ENCODE measurements around the gene EP400. TPM values are rescaled to one million over a fixed set of nuclear protein-coding genes. Genes with fewer than 3 reads are reported as not detected.

EP400 gene
- total and polyA plus RNA-seq, 9 of the 15 experiments (the other 6 are each of a cell fraction or from before 2014, with no cell fraction given), result 4.5 to 58.0 (median 7.0) TPM

GRCh38 chr12:132076711-132077110, 127.0 kb downstream of the EP400 start:
- peaks cover 0 to 5% of the 10 kb centered on the region in 2 experiments; a peak in 1 of 5 replicates for H3K4me1 ChIP-seq (replicated peaks in 1 of 2; ENCODE audit: control insufficient read depth in 2 of 2, insufficient read depth in 2 of 2, low read length in 2 of 2)
- FAIRE-seq, result no peak
- H2AFZ ChIP-seq (ENCODE audit: low read depth, low read length), result no peak overlapping the region
- H3K9me1 ChIP-seq (ENCODE audit: control insufficient read depth, insufficient read depth, low read length), result peaks cover 2% of the 10 kb centered on the region
- CTCF ChIA-PET (ENCODE audit: low intra/inter-chr PET ratio), result no interaction called here
- no peaks in the 10 kb centered on the region for H3K79me2 ChIP-seq (ENCODE audit: control insufficient read depth, insufficient read depth, low read length)
- no peak for ATAC-seq
- in situ Hi-C loops (cut with MboI), result no loop called here
- no peak overlapping the region for H3K4me2 ChIP-seq (ENCODE audit: insufficient read depth, low read length)
- POLR2A ChIA-PET, result no interaction called here
- no peak overlapping the region for H3K9ac ChIP-seq (ENCODE audit: insufficient read depth in 1 of 2, low read depth in 2 of 2, low read length in 2 of 2)
- TF ChIP-seq NEUROD1 (IDR thresholded peaks at IDR 0.05; ENCODE audit: borderline replicate concordance, low read depth, low read length, partially characterized antibody), result no peak
- TF ChIP-seq FOXP1 (CRISPR knock-in tag; IDR thresholded peaks at IDR 0.05), result no peak
- TF ChIP-seq CHCHD3 (CRISPR knock-in tag; IDR thresholded peaks at IDR 0.05), result no peak
- TF ChIP-seq RAD51 (IDR thresholded peaks at IDR 0.05; ENCODE audit: borderline replicate concordance, low read depth), result no peak
- no peak for TF ChIP-seq SOX6 (IDR thresholded peaks at IDR 0.05)
- no peak for TF ChIP-seq ZKSCAN8 (CRISPR knock-in tag; IDR thresholded peaks at IDR 0.05)
- no peak for TF ChIP-seq CXXC5 (CRISPR knock-in tag; IDR thresholded peaks at IDR 0.05)
- no peak for TF ChIP-seq ZNF695 (CRISPR knock-in tag; IDR thresholded peaks at IDR 0.05)
- no peak for TF ChIP-seq MXD1 (CRISPR knock-in tag; IDR thresholded peaks at IDR 0.05; ENCODE audit: borderline replicate concordance, poor library complexity, severe bottlenecking)
- TF ChIP-seq ZNF316 (IDR thresholded peaks at IDR 0.05), result no peak
- BruUV-seq (replicated peaks), result no TSS peak
- peaks cover 69% of the 10 kb centered on the region; the same call in 2 of the 3 replicates for H3K36me3 ChIP-seq (ENCODE audit: control insufficient read depth, insufficient read depth, low read length)
- intact Hi-C loops (cut with micrococcal nuclease), result no loop called here
- no peaks in the 10 kb centered on the region for H3K9me3 ChIP-seq (replicated peaks; ENCODE audit: control insufficient read depth, insufficient read depth, low read depth, low read length)
- H3K4me3 ChIP-seq, result no peak overlapping the region
- H3K27ac ChIP-seq (ENCODE audit: extremely low read depth, low read depth, low read length), result no peak overlapping the region
- DNase-seq (ENCODE audit: extremely low read depth in 1 of 4, low spot score in 3 of 4), result no peak
- no peaks in the 10 kb centered on the region for H4K20me1 ChIP-seq (replicated peaks; ENCODE audit: control insufficient read depth, insufficient read depth, low read length)
- WGBS (ENCODE audit: insufficient coverage, low coverage, missing lambda C conversion rate), result 95% methylated on average over 10 of the region's 10 CpGs
- H3K27me3 ChIP-seq (ENCODE audit: control insufficient read depth in 2 of 2, insufficient read depth in 2 of 2, low read length in 2 of 2), result no peaks in the 10 kb centered on the region
